B cell (primary cell): ENCODE results near the gene OCA2. TPM values are rescaled to one million over a fixed set of nuclear protein-coding genes. Genes with fewer than 3 reads are reported as not detected.

Source experiments
- ATAC-seq: fragments of 200-7000 bp; cut with Tn5 transposase; one replicate; pipeline ENCODE4 v1.10.0; 2021; ENCODE audit warnings: low read depth, mild to moderate bottlenecking, moderate number of reproducible peaks, moderate library complexity
- CTCF ChIA-PET: fragments of 350-600 bp; sonication (Branson Sonifier 250); formaldehyde crosslinking; loops from one replicate; lab custom pipeline; 2021; ENCODE audit warnings: antibody characterized with exemption, inconsistent platforms; lab: Charles Lee
- POLR2A ChIA-PET: fragments of 350-600 bp; sonication (Branson Sonifier 250); formaldehyde crosslinking; loops from one replicate; lab custom pipeline; 2021; ENCODE audit warnings: antibody characterized with exemption; lab: Charles Lee
- DNase-seq: peaks from one replicate; pipeline ENCODE4 v3.0.0; 2013
- H2AFZ ChIP-seq: 2 replicates; pipeline ENCODE4 v1.6.1; 2012; ENCODE audit warnings: mild to moderate bottlenecking, low read depth, low read length; ENCODE audit not compliant: insufficient read depth, poor library complexity, severe bottlenecking
- H3K27ac ChIP-seq, 2 donors: 1 replicate in 1 of 2; 2 replicates in 1 of 2; pipeline ENCODE4 v1.5.1; 2012 to 2013; ENCODE audit warnings: low read length in 2 of 2, mild to moderate bottlenecking in 2 of 2, moderate library complexity in 1 of 2
- H3K27me3 ChIP-seq, 4 experiments: fragments of 200-600 bp in 1 of 4; sonication (generic) in 1 of 4; replicated peaks in 1 of 4; 1 replicate in 2 of 4; 2 replicates in 2 of 4; pipeline versions ENCODE4 v1.6.1 to v1.7.0; 2013 to 2016; ENCODE audit warnings: low read length in 3 of 4, mild to moderate bottlenecking in 2 of 4, mixed read lengths in 1 of 4, moderate library complexity in 1 of 4; ENCODE audit not compliant: insufficient read depth in 4 of 4, control insufficient read depth in 3 of 4; ENCODE audit errors: control extremely low read depth in 1 of 4
- H3K36me3 ChIP-seq, 2 experiments: replicated peaks in 1 of 2; 1 replicate in 1 of 2; 2 replicates in 1 of 2; pipeline versions ENCODE4 v1.6.1 to v1.7.1; 2013; ENCODE audit warnings: low read length in 1 of 2; ENCODE audit not compliant: insufficient read depth in 2 of 2, control insufficient read depth in 1 of 2; ENCODE audit errors: control extremely low read depth in 1 of 2, extremely low read depth in 1 of 2
- H3K4me1 ChIP-seq, 2 donors: fragments of 200-600 bp in 1 of 2; sonication (generic) in 1 of 2; 1 replicate in 1 of 2; 2 replicates in 1 of 2; pipeline versions ENCODE4 v1.5.1 to v1.6.1; 2013 to 2017; ENCODE audit warnings: low read length in 2 of 2; ENCODE audit not compliant: control insufficient read depth in 2 of 2, insufficient read depth in 2 of 2
- H3K4me2 ChIP-seq: replicated peaks from 2 replicates; pipeline ENCODE3; 2012; ENCODE audit warnings: mild to moderate bottlenecking, low read depth, low read length; ENCODE audit not compliant: poor library complexity, severe bottlenecking
- H3K4me3 ChIP-seq, 5 experiments: fragments of 200-600 bp in 1 of 5; sonication (generic) in 1 of 5; 1 replicate in 3 of 5; 2 replicates in 2 of 5; pipeline versions ENCODE4 v1.5.1 to v1.7.0; 2011 to 2016; ENCODE audit warnings: low read length in 4 of 5, mild to moderate bottlenecking in 4 of 5, low read depth in 2 of 5, control low read depth in 1 of 5, moderate library complexity in 1 of 5; ENCODE audit not compliant: insufficient read depth in 1 of 5; ENCODE audit errors: control extremely low read depth in 1 of 5, extremely low read depth in 1 of 5
- H3K79me2 ChIP-seq: fragments of 200-600 bp; sonication (generic); one replicate; pipeline ENCODE4 v1.6.0; 2016; ENCODE audit warnings: low read length; ENCODE audit not compliant: control insufficient read depth, insufficient read depth
- H3K9ac ChIP-seq: fragments of 200-600 bp; sonication (generic); 2 replicates; pipeline ENCODE4 v1.6.1; 2017; ENCODE audit warnings: mild to moderate bottlenecking, low read length, moderate library complexity
- H3K9me3 ChIP-seq, 3 donors: one replicate each; pipeline versions ENCODE4 v1.6.1 to v1.7.1; 2013; ENCODE audit warnings: low read length in 2 of 3; ENCODE audit not compliant: control insufficient read depth in 2 of 3, insufficient read depth in 1 of 3; ENCODE audit errors: control extremely low read depth in 1 of 3
- H4K20me1 ChIP-seq: 2 replicates; pipeline ENCODE4 v1.6.0; 2012; ENCODE audit warnings: mild to moderate bottlenecking, low read length; ENCODE audit not compliant: insufficient read depth, control insufficient read depth, poor library complexity, severe bottlenecking
- H3K27ac Mint-ChIP-seq: one replicate; pipeline ENCODE4 v1.8.0; 2021; ENCODE audit warnings: mixed read lengths
- H3K27me3 Mint-ChIP-seq: one replicate; pipeline ENCODE4 v1.8.0; 2021; ENCODE audit warnings: mixed read lengths
- H3K4me1 Mint-ChIP-seq: one replicate; pipeline ENCODE4 v1.8.0; 2021; ENCODE audit warnings: mixed read lengths
- H3K4me3 Mint-ChIP-seq: one replicate; pipeline ENCODE4 v1.8.0; 2021; ENCODE audit warnings: mixed read lengths
- H3K9me3 Mint-ChIP-seq: one replicate; pipeline ENCODE4 v1.8.0; 2022; ENCODE audit warnings: mixed read lengths; ENCODE audit not compliant: insufficient read depth
- EZH2 ChIP-seq: IDR thresholded peaks from 2 replicates; pipeline ENCODE4 v1.6.1; 2012; ENCODE audit warnings: borderline replicate concordance, low read depth, mild to moderate bottlenecking, moderate library complexity, low read length; ENCODE audit not compliant: insufficient read depth, poor library complexity, severe bottlenecking
- WGBS: methylation state at CpG from one replicate; pipeline ENCODE4 v1.1.5; 2013; ENCODE audit warnings: missing lambda C conversion rate; ENCODE audit not compliant: insufficient coverage; 5-methylcytosine and 5-hydroxymethylcytosine counted together
- intact Hi-C: fragments of 100-400 bp; cut with micrococcal nuclease; formaldehyde crosslinking; loops from one replicate; pipeline ENCODE4 v1.10.0; 2022
- polyA plus RNA-seq: library from polyadenylated mRNA; depleted of rRNA; stranded (reverse); fragments of >200 nt; gene quantifications from 2 replicates; pipeline ENCODE4 v1.2.3, GENCODE V29; 2012
- total RNA-seq, 2 donors: library from RNA; stranded (reverse); fragments of 120-200 nt in 1 of 2; gene quantifications; 1 replicate in 1 of 2; 2 replicates in 1 of 2; pipeline versions ENCODE4 v1.2.3 to v1.2.4, GENCODE V29; 2013 to 2022
- TF ChIP-seq, protein P1 (sequence below): fragments of 200-600 bp; IDR thresholded peaks from one replicate; pipeline ENCODE4 v1.8.0; 2022; ENCODE audit warnings: antibody characterized with exemption, mild to moderate bottlenecking

OCA2 gene
- total and polyA plus RNA-seq, 2 donors (not counting 1 experiment from before 2014, with no cell fraction given) = 0.12 TPM; not detected in 1

DNA sequence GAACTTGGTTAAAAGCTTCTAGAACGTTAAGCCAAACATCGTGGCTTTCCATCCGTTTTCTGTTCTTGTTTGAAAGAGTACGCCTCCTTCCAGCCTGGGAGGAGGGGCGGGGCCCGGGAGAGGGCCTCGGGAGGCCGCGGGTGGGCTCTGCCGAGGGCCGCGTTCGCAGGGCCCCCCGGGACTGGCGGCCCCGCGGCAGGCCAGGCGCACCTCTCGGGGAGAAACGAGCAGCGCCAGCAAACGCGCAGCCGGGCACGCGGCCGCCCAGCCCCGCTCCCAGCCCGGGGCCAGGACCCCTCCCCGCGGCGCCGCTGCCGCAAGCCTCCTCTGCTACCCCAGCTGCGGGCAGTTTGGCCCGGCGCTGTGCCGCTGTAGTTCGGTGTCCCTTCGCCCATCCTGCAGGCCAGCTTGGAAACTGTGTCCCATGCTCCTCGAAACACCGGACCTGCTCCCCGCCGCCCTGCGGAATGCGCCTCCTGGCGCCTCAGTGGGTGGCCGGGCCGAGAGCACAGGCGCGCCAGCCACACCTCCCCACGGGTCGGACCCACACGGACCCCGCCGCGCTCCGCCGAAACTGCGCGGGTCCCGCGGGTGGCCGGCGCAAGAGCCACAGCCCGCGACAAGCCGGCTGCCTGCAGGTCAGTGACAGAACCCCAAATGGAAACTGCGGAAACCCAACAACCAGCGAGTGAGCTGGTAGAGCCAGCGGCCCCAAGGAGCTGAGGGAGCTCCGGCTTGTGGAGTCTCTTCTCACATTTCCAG lies 2.3 kb downstream of the OCA2 start:
- ChIA-PET POLR2A (no interaction called here), CTCF (no interaction called here)
- peaks cover 52% of the 10 kb centered on the region for H3K4me1 Mint-ChIP-seq
- Histone ChIP-seq H3K27ac (no peak overlapping the region), H3K4me3 (peak overlapping the region; percentile 25 to 76 (median 55)), H3K27me3 (peaks cover 2 to 93% (median 53%) of the 10 kb centered on the region in 4 experiments), H3K79me2 (no peaks in the 10 kb centered on the region), H3K4me1 (peaks cover 49 to 55% of the 10 kb centered on the region in 2 donors), H4K20me1 (no peaks in the 10 kb centered on the region), H3K9ac (peak overlapping the region; percentile 67), H3K9me3 (peaks cover 1 to 62% (median 3%) of the 10 kb centered on the region in 3 donors), H2AFZ (peak overlapping the region; percentile 70), H3K4me2 (peak overlapping the region; percentile 99), H3K36me3 (no peaks in the 10 kb centered on the region)
- intact Hi-C loops = no loop called here
- 4% methylated on average over 72 of the region's 72 CpGs for WGBS
- TF ChIP-seq, protein P1, sequence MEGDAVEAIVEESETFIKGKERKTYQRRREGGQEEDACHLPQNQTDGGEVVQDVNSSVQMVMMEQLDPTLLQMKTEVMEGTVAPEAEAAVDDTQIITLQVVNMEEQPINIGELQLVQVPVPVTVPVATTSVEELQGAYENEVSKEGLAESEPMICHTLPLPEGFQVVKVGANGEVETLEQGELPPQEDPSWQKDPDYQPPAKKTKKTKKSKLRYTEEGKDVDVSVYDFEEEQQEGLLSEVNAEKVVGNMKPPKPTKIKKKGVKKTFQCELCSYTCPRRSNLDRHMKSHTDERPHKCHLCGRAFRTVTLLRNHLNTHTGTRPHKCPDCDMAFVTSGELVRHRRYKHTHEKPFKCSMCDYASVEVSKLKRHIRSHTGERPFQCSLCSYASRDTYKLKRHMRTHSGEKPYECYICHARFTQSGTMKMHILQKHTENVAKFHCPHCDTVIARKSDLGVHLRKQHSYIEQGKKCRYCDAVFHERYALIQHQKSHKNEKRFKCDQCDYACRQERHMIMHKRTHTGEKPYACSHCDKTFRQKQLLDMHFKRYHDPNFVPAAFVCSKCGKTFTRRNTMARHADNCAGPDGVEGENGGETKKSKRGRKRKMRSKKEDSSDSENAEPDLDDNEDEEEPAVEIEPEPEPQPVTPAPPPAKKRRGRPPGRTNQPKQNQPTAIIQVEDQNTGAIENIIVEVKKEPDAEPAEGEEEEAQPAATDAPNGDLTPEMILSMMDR = no peak
- TF ChIP-seq EZH2 = peak; percentile 39
- peaks cover 67% of the 10 kb centered on the region for H3K27me3 Mint-ChIP-seq
- peak; percentile 50 for DNase-seq
- no peak overlapping the region for H3K27ac Mint-ChIP-seq
- peak overlapping the region; percentile 92 for H3K4me3 Mint-ChIP-seq
- no peak for ATAC-seq
- no peaks in the 10 kb centered on the region for H3K9me3 Mint-ChIP-seq

DNA sequence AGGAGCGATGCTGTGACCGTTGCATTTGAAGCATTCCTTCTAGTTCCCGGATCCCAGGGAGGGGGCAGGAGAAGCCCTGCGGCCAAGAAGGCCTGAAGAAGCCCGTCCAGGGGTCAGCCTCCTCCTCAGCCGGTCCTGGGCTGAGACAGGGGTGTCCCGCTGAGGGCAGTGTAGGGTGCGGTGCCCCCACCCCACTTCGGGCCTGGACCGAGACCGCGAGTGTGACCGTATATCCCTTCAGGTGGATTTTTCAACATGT lies 2.8 kb downstream of the OCA2 start:
- Histone ChIP-seq H3K36me3 (no peaks in the 10 kb centered on the region), H3K79me2 (no peaks in the 10 kb centered on the region), H4K20me1 (no peaks in the 10 kb centered on the region), H3K9me3 (peaks cover 3 to 64% (median 7%) of the 10 kb centered on the region in 3 donors), H3K9ac (peak overlapping the region; percentile 67), H3K27ac (no peak overlapping the region), H3K4me3 (peak overlapping the region; percentile 25 to 76 (median 55)), H2AFZ (peak overlapping the region; percentile 70), H3K4me2 (peak overlapping the region; percentile 99), H3K4me1 (peaks cover 49 to 56% of the 10 kb centered on the region in 2 donors), H3K27me3 (peaks cover 2 to 92% (median 55%) of the 10 kb centered on the region in 4 experiments)
- ATAC-seq (no peak), DNase-seq (no peak)
- Mint-ChIP-seq H3K4me3 (peak overlapping the region; percentile 92), H3K4me1 (peaks cover 52% of the 10 kb centered on the region), H3K9me3 (no peaks in the 10 kb centered on the region), H3K27me3 (peaks cover 66% of the 10 kb centered on the region), H3K27ac (peak overlapping the region; percentile 50)
- ChIA-PET POLR2A (no interaction called here), CTCF (interaction anchor here (0.7 kb wide), 1 partner anchor 30 kb away, joined by 3 read pairs; no protein-coding TSS in a partner anchor)
- TF ChIP-seq, protein P1 = no peak
- no peak for TF ChIP-seq EZH2
- 1% methylated on average over 13 of the region's 13 CpGs for WGBS
- intact Hi-C loops = no loop called here
